Measurements from ENCODE around the gene CRY1.

The CRY1 gene

GRCh38 chr12:107092669-107093416 is 506 bp downstream of the CRY1 start:
- H3K27ac ChIP-seq (ENCODE audit: low read depth, low read length) = no peak overlapping the region

DNA sequence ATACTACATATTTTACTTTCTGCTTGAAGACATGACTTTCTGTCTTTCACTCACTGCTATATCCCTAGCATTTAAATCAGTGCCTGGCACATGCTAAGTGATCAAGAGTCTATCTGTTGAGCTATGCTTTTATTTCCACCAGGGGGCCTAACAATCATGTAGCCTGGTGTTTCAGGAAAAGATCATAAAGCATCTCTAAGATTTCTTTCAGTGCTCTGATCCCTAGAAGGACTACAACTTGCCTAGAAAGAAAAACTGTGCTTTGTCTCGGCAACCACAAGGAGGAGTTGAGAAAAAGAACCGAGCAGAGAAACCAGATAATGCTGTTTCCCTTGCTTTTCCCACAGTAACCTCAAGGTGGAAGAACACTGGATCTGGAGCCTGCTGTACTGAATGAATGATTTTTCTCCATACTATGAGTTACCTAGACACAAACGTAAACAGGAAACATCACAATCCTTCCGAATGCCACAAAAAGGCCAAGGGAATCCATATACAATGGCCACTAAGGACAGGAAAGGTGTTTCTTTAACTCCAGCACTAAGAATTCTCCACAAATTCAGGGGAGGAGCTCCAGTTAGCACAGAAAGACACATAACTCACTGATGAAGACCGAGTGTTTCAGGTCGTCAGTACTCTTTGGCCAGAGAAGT is 1.2 kb downstream of the CRY1 start:
- Histone ChIP-seq H4K20me1 (ENCODE audit: low read depth, low read length) (no peaks in the 10 kb centered on the region), H3F3A (ENCODE audit: insufficient read depth) (no peaks in the 10 kb centered on the region), H3K9me3 (ENCODE audit: insufficient read depth, low read length) (0 out of 2 replicates have a peak, but pooled peaks cover 4% of the 10 kb centered on the region), H3K9ac (ENCODE audit: low read length) (no peak overlapping the region), H3K36me3 (ENCODE audit: low read length) (no peaks in the 10 kb centered on the region), H3K27ac (ENCODE audit: low read depth, low read length) (no peak overlapping the region), H3K9me2 (replicated peaks; ENCODE audit: insufficient read depth, low read length) (no peaks in the 10 kb centered on the region), H3K27me3 (ENCODE audit: low read length) (no peaks in the 10 kb centered on the region), H3K79me2 (ENCODE audit: insufficient read depth, low read length) (no peaks in the 10 kb centered on the region), H3K4me3 (ENCODE audit: insufficient read depth, low read length, poor library complexity, severe bottlenecking) (no peak overlapping the region), H2AFZ (ENCODE audit: low read depth, low read length, severe bottlenecking) (no peak overlapping the region), H3K4me2 (ENCODE audit: low read depth, low read length, poor library complexity, severe bottlenecking) (no peak overlapping the region)
- TF ChIP-seq EZH2phosphoT487 (conservative IDR thresholded peaks at IDR 0.05; ENCODE audit: low read length) = no peak
- TF ChIP-seq, protein P1, sequence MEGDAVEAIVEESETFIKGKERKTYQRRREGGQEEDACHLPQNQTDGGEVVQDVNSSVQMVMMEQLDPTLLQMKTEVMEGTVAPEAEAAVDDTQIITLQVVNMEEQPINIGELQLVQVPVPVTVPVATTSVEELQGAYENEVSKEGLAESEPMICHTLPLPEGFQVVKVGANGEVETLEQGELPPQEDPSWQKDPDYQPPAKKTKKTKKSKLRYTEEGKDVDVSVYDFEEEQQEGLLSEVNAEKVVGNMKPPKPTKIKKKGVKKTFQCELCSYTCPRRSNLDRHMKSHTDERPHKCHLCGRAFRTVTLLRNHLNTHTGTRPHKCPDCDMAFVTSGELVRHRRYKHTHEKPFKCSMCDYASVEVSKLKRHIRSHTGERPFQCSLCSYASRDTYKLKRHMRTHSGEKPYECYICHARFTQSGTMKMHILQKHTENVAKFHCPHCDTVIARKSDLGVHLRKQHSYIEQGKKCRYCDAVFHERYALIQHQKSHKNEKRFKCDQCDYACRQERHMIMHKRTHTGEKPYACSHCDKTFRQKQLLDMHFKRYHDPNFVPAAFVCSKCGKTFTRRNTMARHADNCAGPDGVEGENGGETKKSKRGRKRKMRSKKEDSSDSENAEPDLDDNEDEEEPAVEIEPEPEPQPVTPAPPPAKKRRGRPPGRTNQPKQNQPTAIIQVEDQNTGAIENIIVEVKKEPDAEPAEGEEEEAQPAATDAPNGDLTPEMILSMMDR (IDR thresholded peaks at IDR 0.05; ENCODE audit: insufficient read depth, low read length, poor library complexity, severe bottlenecking) = no peak

More at GRCh38 chr12:107092669-107093416, 506 bp downstream of the CRY1 start:
- Histone ChIP-seq H3K4me3 (ENCODE audit: insufficient read depth, low read length, poor library complexity, severe bottlenecking) (no peak overlapping the region), H3K9ac (ENCODE audit: low read length) (no peak overlapping the region), H3K4me2 (ENCODE audit: low read depth, low read length, poor library complexity, severe bottlenecking) (no peak overlapping the region), H4K20me1 (ENCODE audit: low read depth, low read length) (no peaks in the 10 kb centered on the region), H3K27me3 (ENCODE audit: low read length) (no peaks in the 10 kb centered on the region), H3K9me3 (ENCODE audit: insufficient read depth, low read length) (0 out of 2 replicates have a peak, but pooled peaks cover 4% of the 10 kb centered on the region), H3F3A (ENCODE audit: insufficient read depth) (no peaks in the 10 kb centered on the region), H3K36me3 (ENCODE audit: low read length) (no peaks in the 10 kb centered on the region), H2AFZ (ENCODE audit: low read depth, low read length, severe bottlenecking) (no peak overlapping the region), H3K79me2 (ENCODE audit: insufficient read depth, low read length) (no peaks in the 10 kb centered on the region), H3K9me2 (replicated peaks; ENCODE audit: insufficient read depth, low read length) (no peaks in the 10 kb centered on the region)
- TF ChIP-seq, protein P1 (IDR thresholded peaks at IDR 0.05; ENCODE audit: insufficient read depth, low read length, poor library complexity, severe bottlenecking) = no peak
- TF ChIP-seq EZH2phosphoT487 (conservative IDR thresholded peaks at IDR 0.05; ENCODE audit: low read length) = no peak

GRCh38 chr12:107091381-107091780 is 2.0 kb downstream of the CRY1 start:
- H3K79me2 ChIP-seq (ENCODE audit: insufficient read depth, low read length) = no peaks in the 10 kb centered on the region
- H4K20me1 ChIP-seq (ENCODE audit: low read depth, low read length) = no peaks in the 10 kb centered on the region
- H2AFZ ChIP-seq (ENCODE audit: low read depth, low read length, severe bottlenecking) = no peak overlapping the region
- TF ChIP-seq, protein P1 (IDR thresholded peaks at IDR 0.05; ENCODE audit: insufficient read depth, low read length, poor library complexity, severe bottlenecking) = no peak
- no peak for TF ChIP-seq EZH2phosphoT487 (conservative IDR thresholded peaks at IDR 0.05; ENCODE audit: low read length)
- no peaks in the 10 kb centered on the region for H3K27me3 ChIP-seq (ENCODE audit: low read length)
- H3K9me3 ChIP-seq (ENCODE audit: insufficient read depth, low read length) = 0 out of 2 replicates have a peak, but pooled peaks cover 4% of the 10 kb centered on the region
- no peak overlapping the region for H3K27ac ChIP-seq (ENCODE audit: low read depth, low read length)
- H3K36me3 ChIP-seq (ENCODE audit: low read length) = no peaks in the 10 kb centered on the region
- no peaks in the 10 kb centered on the region for H3F3A ChIP-seq (ENCODE audit: insufficient read depth)
- no peak overlapping the region for H3K9ac ChIP-seq (ENCODE audit: low read length)
- H3K9me2 ChIP-seq (replicated peaks; ENCODE audit: insufficient read depth, low read length) = no peaks in the 10 kb centered on the region
- no peak overlapping the region for H3K4me2 ChIP-seq (ENCODE audit: low read depth, low read length, poor library complexity, severe bottlenecking)
- H3K4me3 ChIP-seq (ENCODE audit: insufficient read depth, low read length, poor library complexity, severe bottlenecking) = no peak overlapping the region

Measured in SU-DHL-6 (cell line).